Adrenal gland (tissue), 5 donors: Measurements from ENCODE around the gene BIRC3.

Experiments used
- POLR2A ChIP-seq, 2 donors: fragments of 450-650 bp; IDR thresholded peaks; one replicate each; pipeline ENCODE4 v1.6.1; 2017; ENCODE audit warnings: antibody characterized with exemption in 2 of 2, mild to moderate bottlenecking in 2 of 2, moderate library complexity in 1 of 2
- TF ChIP-seq, protein P1 (sequence below), 6 experiments: fragments of 450-650 bp in 4 of 6; fragments of 200-600 bp in 2 of 6; sonication (generic) in 1 of 6; IDR thresholded peaks; 1 replicate in 5 of 6; 2 replicates in 1 of 6; pipeline versions ENCODE4 v1.5.1 to v1.8.0; 2016 to 2021; ENCODE audit warnings: antibody characterized with exemption in 6 of 6, mild to moderate bottlenecking in 2 of 6, moderate library complexity in 1 of 6
- donor health status: DM: no; HTN: no; CAD: no.

DNA sequence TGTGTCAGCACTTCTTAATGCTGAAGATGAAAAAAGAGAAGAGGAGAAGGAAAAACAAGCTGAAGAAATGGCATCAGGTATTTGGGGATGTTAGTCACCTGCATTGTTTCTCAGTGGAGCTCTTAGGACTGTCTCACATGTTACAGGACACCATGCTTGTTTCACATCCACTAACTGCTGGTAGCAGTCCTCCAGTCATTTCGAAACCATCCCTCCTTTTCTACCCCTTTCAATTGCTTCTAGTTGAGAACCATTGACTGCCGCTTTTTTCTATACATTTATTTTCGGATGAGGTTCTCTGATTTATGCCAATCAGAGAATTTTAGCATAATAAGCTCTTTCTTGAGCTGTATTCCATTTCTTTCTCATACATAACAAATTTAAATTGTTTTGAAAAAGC, 51.2 kb downstream of the BIRC3 start:
- TF ChIP-seq, protein P1, sequence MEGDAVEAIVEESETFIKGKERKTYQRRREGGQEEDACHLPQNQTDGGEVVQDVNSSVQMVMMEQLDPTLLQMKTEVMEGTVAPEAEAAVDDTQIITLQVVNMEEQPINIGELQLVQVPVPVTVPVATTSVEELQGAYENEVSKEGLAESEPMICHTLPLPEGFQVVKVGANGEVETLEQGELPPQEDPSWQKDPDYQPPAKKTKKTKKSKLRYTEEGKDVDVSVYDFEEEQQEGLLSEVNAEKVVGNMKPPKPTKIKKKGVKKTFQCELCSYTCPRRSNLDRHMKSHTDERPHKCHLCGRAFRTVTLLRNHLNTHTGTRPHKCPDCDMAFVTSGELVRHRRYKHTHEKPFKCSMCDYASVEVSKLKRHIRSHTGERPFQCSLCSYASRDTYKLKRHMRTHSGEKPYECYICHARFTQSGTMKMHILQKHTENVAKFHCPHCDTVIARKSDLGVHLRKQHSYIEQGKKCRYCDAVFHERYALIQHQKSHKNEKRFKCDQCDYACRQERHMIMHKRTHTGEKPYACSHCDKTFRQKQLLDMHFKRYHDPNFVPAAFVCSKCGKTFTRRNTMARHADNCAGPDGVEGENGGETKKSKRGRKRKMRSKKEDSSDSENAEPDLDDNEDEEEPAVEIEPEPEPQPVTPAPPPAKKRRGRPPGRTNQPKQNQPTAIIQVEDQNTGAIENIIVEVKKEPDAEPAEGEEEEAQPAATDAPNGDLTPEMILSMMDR (IDR thresholded peaks at IDR 0.05), result no peak
- no peak for TF ChIP-seq POLR2A (IDR thresholded peaks at IDR 0.05)
